Skeletal muscle satellite cell (primary cell): ENCODE data around the gene RALBP1. TPM values are rescaled to one million over a fixed set of nuclear protein-coding genes. Genes with fewer than 3 reads are reported as not detected.

Source experiments
- H3K27me3 ChIP-seq: 2 replicates; pipeline ENCODE4 v1.7.0; 2013; ENCODE audit warnings: low read length; ENCODE audit not compliant: control insufficient read depth, insufficient read depth
- H3K36me3 ChIP-seq: 2 replicates; pipeline ENCODE4 v1.7.0; 2013; ENCODE audit warnings: mild to moderate bottlenecking, control low read depth, low read length; ENCODE audit not compliant: insufficient read depth
- H3K4me1 ChIP-seq: 2 replicates; pipeline ENCODE4 v1.7.0; 2013; ENCODE audit warnings: low read length; ENCODE audit not compliant: control insufficient read depth, insufficient read depth
- H3K4me2 ChIP-seq: 2 replicates; pipeline ENCODE4 v1.7.0; 2013; ENCODE audit warnings: mild to moderate bottlenecking, low read length
- H3K4me3 ChIP-seq: 2 replicates; pipeline ENCODE4 v1.7.0; 2013; ENCODE audit warnings: low read length
- H3K9ac ChIP-seq: 2 replicates; pipeline ENCODE4 v1.7.0; 2013; ENCODE audit warnings: mild to moderate bottlenecking, low read depth, low read length, moderate library complexity
- H3K9me3 ChIP-seq: replicated peaks from 2 replicates; pipeline ENCODE4 v1.7.0; 2013; ENCODE audit warnings: mild to moderate bottlenecking, control low read depth, low read length
- small RNA-seq: library from RNA; depleted of rRNA; stranded (forward); fragments of <200 nt; gene quantifications from one replicate; pipeline ENCODE3, GENCODE V24; 2012

RALBP1 gene

DNA sequence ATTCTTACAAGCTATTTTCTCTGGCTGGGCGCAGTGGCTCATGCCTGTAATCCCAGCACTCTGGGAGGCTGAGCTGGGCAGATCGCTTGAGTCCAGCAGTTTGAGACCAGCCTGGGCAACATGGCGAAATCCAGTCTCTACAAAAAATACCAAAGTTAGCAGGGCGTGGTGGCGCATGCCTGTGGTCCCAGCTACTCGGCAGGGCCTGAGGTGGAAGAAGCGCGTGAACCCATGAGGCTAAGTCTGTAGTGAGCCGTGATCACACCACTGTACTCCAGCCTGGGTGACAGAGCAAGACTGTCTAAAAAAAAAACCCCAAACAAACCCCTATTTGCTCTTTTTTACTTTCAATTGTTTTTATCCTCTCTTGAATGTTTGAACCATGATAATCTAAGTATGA, 102.0 kb downstream of the RALBP1 start:
- peaks cover 5% of the 10 kb centered on the region for H3K4me1 ChIP-seq
- H3K4me2 ChIP-seq = no peak overlapping the region
- no peak overlapping the region for H3K9ac ChIP-seq
- H3K27me3 ChIP-seq = no peaks in the 10 kb centered on the region
- peaks cover 70% of the 10 kb centered on the region for H3K36me3 ChIP-seq
- H3K4me3 ChIP-seq = no peak overlapping the region
- no peaks in the 10 kb centered on the region for H3K9me3 ChIP-seq

DNA sequence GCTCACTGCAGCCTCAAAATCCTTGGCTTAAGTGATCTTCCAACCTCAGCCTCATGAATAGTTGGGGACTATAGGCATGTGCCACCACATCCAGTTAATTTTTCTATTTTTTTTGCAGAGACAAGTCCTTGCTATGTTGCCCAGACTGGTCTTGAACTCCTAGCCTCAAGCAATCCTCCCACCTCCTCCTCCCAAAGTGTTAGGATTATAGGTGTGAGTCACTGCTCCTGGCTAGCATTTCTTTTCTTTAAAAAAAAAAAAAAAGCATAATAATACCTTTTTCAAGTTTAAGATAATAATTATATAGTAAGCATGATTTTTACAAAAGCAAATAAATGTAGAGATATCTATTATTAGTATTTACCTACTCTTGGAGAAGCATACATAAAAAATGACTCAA, 103.0 kb downstream of the RALBP1 start:
- Histone ChIP-seq H3K36me3 (peaks cover 63% of the 10 kb centered on the region), H3K9me3 (no peaks in the 10 kb centered on the region), H3K4me3 (no peak overlapping the region), H3K4me1 (peaks cover 5% of the 10 kb centered on the region), H3K4me2 (no peak overlapping the region), H3K9ac (no peak overlapping the region), H3K27me3 (no peaks in the 10 kb centered on the region)

DNA sequence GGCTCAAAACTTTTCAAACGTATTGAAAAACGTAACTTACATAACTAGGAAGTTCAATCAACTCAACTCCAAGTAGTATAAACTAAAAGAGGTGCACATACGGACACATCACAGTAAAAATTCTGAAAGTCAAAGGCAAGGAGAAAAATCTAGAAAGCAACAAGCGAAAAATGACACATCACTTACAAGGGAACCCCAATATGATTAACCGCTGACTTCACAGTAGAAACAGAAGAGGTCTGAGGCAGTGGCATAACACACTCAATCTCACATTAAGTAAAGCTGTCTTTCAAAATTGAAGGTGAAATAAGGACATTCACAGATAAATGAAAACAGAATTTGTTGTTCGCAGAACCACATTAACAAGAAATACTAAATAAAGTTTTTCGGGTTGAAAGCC, 106.4 kb downstream of the RALBP1 start:
- H3K4me1 ChIP-seq = no peaks in the 10 kb centered on the region
- no peak overlapping the region for H3K9ac ChIP-seq
- H3K4me3 ChIP-seq = no peak overlapping the region
- H3K9me3 ChIP-seq = no peaks in the 10 kb centered on the region
- no peaks in the 10 kb centered on the region for H3K27me3 ChIP-seq
- H3K36me3 ChIP-seq = peaks cover 56% of the 10 kb centered on the region
- no peak overlapping the region for H3K4me2 ChIP-seq

DNA sequence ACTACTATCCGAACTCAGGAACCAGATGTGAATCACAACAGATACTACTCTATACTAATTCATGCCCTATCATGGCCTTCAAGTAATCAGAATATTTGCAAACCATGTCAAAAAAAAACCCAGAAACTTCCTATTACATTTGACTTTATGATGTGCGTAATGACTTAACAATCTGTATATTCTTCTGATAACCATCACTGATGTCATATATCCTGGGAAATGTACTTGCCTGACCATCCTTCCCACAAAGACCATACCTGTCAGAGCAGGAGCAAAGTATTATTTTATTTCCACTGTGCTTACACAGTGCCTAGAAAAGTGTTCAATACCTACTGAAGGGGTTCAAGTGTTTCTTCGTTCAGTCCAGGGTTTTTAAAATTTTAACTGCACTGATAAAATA, 111.5 kb downstream of the RALBP1 start:
- Histone ChIP-seq H3K9me3 (no peaks in the 10 kb centered on the region), H3K4me3 (no peak overlapping the region), H3K36me3 (peaks cover 52% of the 10 kb centered on the region), H3K9ac (no peak overlapping the region), H3K4me1 (no peaks in the 10 kb centered on the region), H3K4me2 (no peak overlapping the region), H3K27me3 (no peaks in the 10 kb centered on the region)

Small RNAs within 50 kb of the gene (small RNA-seq; reads per million reads assigned to genes)
- not detected for gene RNU2-27P
